Ishikawa (cell line): ENCODE data around the gene BBLN.

Experiments used
- CREB1 ChIP-seq: IDR thresholded peaks from 2 replicates; pipeline ENCODE4 v1.6.1; 2012; ENCODE audit warnings: low read depth
- EP300 ChIP-seq: IDR thresholded peaks from 2 replicates; pipeline ENCODE4 v1.6.1; 2012; ENCODE audit warnings: borderline replicate concordance
- FOXM1 ChIP-seq: IDR thresholded peaks from 2 replicates; pipeline ENCODE4 v1.6.1; 2012; ENCODE audit warnings: low read depth, borderline replicate concordance
- RAD21 ChIP-seq: IDR thresholded peaks from 2 replicates; pipeline ENCODE4 v1.6.1; 2012; ENCODE audit warnings: low read depth
- TAF1 ChIP-seq: IDR thresholded peaks from 2 replicates; pipeline ENCODE4 v1.6.1; 2012; ENCODE audit warnings: low read depth, mild to moderate bottlenecking
- TEAD4 ChIP-seq: IDR thresholded peaks from 2 replicates; pipeline ENCODE4 v1.6.1; 2012
- YY1 ChIP-seq: IDR thresholded peaks from 2 replicates; pipeline ENCODE4 v1.6.1; 2012; ENCODE audit warnings: low read depth
- TF ChIP-seq, protein P1 (sequence below): IDR thresholded peaks from 2 replicates; pipeline ENCODE4 v1.6.1; 2012

GRCh38 chr9:128167209-128167608 lies 7.1 kb downstream of the BBLN start:
- no peak for TF ChIP-seq YY1
- TF ChIP-seq, protein P1, sequence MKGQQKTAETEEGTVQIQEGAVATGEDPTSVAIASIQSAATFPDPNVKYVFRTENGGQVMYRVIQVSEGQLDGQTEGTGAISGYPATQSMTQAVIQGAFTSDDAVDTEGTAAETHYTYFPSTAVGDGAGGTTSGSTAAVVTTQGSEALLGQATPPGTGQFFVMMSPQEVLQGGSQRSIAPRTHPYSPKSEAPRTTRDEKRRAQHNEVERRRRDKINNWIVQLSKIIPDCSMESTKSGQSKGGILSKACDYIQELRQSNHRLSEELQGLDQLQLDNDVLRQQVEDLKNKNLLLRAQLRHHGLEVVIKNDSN: no peak
- no peak for TF ChIP-seq TAF1
- TF ChIP-seq EP300: no peak
- TF ChIP-seq FOXM1: no peak
- no peak for TF ChIP-seq RAD21
- no peak for TF ChIP-seq TEAD4
- no peak for TF ChIP-seq CREB1
